Measurements from ENCODE around the gene POLE2. TPM values are rescaled to one million over a fixed set of nuclear protein-coding genes. Genes with fewer than 3 reads are reported as not detected.

Gene POLE2
- total RNA-seq, 4 donors from 2014 or later: 0.39 to 0.83 (median 0.46) TPM; not detected in 1

GRCh38 chr14:49617852-49618519 lies 70.0 kb downstream of the POLE2 start:
- no peak for DNase-seq (ENCODE audit: extremely low spot score)
- intact Hi-C loops (cut with DNase I): no loop called here
- TF ChIP-seq EP300 (IDR thresholded peaks at IDR 0.05) (no peak), POLR2A (IDR thresholded peaks at IDR 0.05; ENCODE audit: low read depth) (no peak), CTCF (IDR thresholded peaks at IDR 0.05) (no peak), POLR2AphosphoS5 (IDR thresholded peaks at IDR 0.05) (no peak)
- Histone ChIP-seq H3K9me3 (no peaks in the 10 kb centered on the region), H3K27me3 (no peaks in the 10 kb centered on the region), H3K36me3 (peaks cover 0 to 23% (median 16%) of the 10 kb centered on the region in 4 donors), H3K4me1 (peaks cover 23 to 36% (median 31%) of the 10 kb centered on the region in 4 donors), H3K4me3 (no peak overlapping the region), H3K27ac (replicated peaks in 1 of 4) (no peak overlapping the region)
- WGBS: 86% methylated on average over 6 of the region's 6 CpGs

- no peak for DNase-seq (ENCODE audit: extremely low spot score)
- Histone ChIP-seq H3K27ac (replicated peaks in 1 of 4) (no peak overlapping the region), H3K36me3 (peaks cover 0 to 23% (median 16%) of the 10 kb centered on the region in 4 donors), H3K4me1 (peaks cover 9 to 17% (median 13%) of the 10 kb centered on the region in 4 donors), H3K27me3 (no peaks in the 10 kb centered on the region), H3K9me3 (no peaks in the 10 kb centered on the region), H3K4me3 (no peak overlapping the region)
- WGBS: 92% methylated on average over 6 of the region's 6 CpGs
- intact Hi-C loops (cut with DNase I): no loop called here
- TF ChIP-seq CTCF (IDR thresholded peaks at IDR 0.05) (no peak), EP300 (IDR thresholded peaks at IDR 0.05) (no peak), POLR2A (IDR thresholded peaks at IDR 0.05; ENCODE audit: low read depth) (no peak), POLR2AphosphoS5 (IDR thresholded peaks at IDR 0.05) (no peak)
Measured at GRCh38 chr14:49615776-49616175, 72.2 kb downstream of the POLE2 start.

GRCh38 chr14:49614196-49614595 lies 73.8 kb downstream of the POLE2 start:
- TF ChIP-seq CTCF (IDR thresholded peaks at IDR 0.05): no peak
- TF ChIP-seq POLR2AphosphoS5 (IDR thresholded peaks at IDR 0.05): no peak
- TF ChIP-seq EP300 (IDR thresholded peaks at IDR 0.05): no peak
- TF ChIP-seq POLR2A (IDR thresholded peaks at IDR 0.05; ENCODE audit: low read depth): no peak
- H3K9me3 ChIP-seq: no peaks in the 10 kb centered on the region
- no peak overlapping the region for H3K27ac ChIP-seq (replicated peaks in 1 of 4)
- peaks cover 4 to 10% (median 6%) of the 10 kb centered on the region in 4 donors for H3K4me1 ChIP-seq
- WGBS: 98% methylated on average over 2 of the region's 2 CpGs
- no peak overlapping the region for H3K4me3 ChIP-seq
- intact Hi-C loops (cut with DNase I): no loop called here
- H3K27me3 ChIP-seq: no peaks in the 10 kb centered on the region
- no peak for DNase-seq (ENCODE audit: extremely low spot score)
- peaks cover 0 to 23% (median 16%) of the 10 kb centered on the region in 4 donors for H3K36me3 ChIP-seq

- 90% methylated on average over 8 of the region's 8 CpGs for WGBS
- intact Hi-C loops (cut with DNase I): no loop called here
- H3K4me1 ChIP-seq: no peaks in the 10 kb centered on the region
- no peak for DNase-seq (ENCODE audit: extremely low spot score)
- no peak overlapping the region for H3K4me3 ChIP-seq
- H3K27ac ChIP-seq (replicated peaks in 1 of 4): no peak overlapping the region
- peaks cover 0 to 10% (median 6%) of the 10 kb centered on the region in 4 donors for H3K36me3 ChIP-seq
- H3K27me3 ChIP-seq: no peaks in the 10 kb centered on the region
- TF ChIP-seq POLR2A (IDR thresholded peaks at IDR 0.05; ENCODE audit: low read depth) (no peak), EP300 (IDR thresholded peaks at IDR 0.05) (no peak), POLR2AphosphoS5 (IDR thresholded peaks at IDR 0.05) (no peak), CTCF (IDR thresholded peaks at IDR 0.05) (no peak)
- H3K9me3 ChIP-seq: no peaks in the 10 kb centered on the region
Measured at GRCh38 chr14:49612671-49613070, 75.3 kb downstream of the POLE2 start.

All from esophagus muscularis mucosa (tissue), 4 donors.